HG03432 (cell line): ENCODE results near the gene ARF1.
A peak's percentile ranks its signal among the peaks of the same experiment; 100 is the strongest.
"Not testable (repeated sequence)": the region's sequence is repeated elsewhere in the genome, so short reads cannot be mapped to it uniquely, and the experiment has no call there.

ENCODE experiments used
- ATAC-seq: cut with Tn5 transposase; IDR thresholded peaks from one replicate; pipeline ENCODE4 v1.9.1; 2021; ENCODE audit warnings: mild to moderate bottlenecking, moderate library complexity; ENCODE audit not compliant: unreplicated experiment

The ARF1 gene

GRCh38 chr1:228100822-228101613 lies 18.5 kb downstream of the ARF1 start:
- no peak for ATAC-seq

GRCh38 chr1:228101614-228101993 lies 19.1 kb downstream of the ARF1 start:
- ATAC-seq, result no peak

DNA sequence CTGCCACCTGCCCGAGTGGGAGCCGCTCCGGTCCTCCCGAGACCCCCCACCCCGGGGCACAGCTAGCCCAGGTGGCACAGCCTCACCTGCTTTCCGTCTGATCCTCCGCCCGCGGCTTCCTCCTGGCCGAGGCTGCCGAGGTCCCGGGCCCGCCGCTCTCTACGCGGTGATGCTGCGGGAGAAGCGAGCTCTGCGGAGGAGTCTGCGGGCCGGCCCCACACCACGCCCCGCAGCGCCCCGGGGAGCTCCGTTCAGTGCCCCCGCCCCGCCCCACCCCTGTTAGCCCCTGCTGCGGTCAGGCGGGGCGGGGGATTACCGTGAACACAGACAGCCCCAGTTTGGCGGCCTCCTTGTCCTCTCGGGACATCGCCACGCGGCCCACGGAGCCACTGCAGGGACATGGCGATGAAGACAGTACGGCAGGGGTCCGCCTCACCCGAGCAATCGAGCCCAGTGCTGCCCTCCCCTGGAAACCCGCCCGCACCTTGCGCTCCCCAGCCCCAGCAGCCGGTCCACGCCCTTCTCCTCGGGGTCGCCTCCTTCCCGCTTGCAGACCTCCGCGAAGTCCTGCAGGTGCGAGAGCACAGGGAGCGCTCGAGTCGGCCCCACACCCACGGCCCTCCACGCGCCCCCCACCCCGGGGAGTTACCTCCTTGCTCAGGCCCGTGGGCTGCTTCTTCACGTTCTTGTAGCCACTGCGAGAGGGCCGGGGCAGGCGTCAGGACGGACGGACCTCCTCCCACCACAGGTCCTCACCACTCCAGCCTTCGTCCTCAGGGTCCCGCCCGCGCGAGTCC lies 19.7 kb downstream of the ARF1 start:
- ATAC-seq, result peak; percentile 18

DNA sequence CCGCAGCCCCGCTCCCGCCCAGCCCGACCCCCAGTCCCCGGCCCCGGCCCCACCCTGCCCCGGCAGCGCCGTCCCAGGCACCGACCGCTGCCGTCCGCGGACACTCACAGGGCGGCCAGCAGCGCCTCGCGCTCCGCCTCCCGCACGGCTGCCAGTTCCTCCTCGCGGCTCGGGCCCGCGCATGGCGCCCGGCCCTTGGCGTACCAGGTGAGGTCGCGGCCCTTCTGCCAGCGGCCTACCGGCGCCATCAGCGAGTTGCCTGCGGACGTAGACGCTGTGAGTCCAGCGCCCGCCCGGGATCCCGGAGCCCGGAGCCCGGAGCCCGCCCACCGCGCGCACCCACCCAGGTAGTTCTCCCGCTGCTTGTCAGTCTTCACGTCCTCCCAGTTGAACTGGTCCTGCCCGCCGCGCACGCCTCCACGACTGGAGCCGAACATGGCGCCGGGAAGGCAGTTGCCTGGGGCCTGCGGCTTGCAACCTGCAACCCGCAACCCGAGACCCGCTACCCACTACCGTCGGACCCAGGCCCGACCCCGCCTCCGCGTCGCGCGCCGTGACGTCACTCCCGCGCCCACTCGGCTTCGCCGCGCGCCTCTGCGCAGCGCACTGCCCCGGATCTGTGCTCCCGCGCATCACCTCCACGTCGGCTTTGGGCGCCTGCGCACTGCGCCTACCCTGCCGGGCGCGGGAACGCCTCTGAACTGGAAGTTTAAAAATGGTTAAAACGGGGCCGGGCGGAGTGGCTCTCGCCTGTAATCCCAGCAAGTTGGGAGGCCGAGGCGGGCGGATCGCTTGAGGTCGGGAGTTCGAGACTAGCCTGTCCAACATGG lies 20.5 kb downstream of the ARF1 start, which contains the start of gene C1orf35:
Gene C1orf35 (minus strand): TSS at position 535 of the 830 bp plus-strand sequence. CDS start 98 bp downstream, at position 437.
- ATAC-seq, result peak; percentile 81

- no peak for ATAC-seq
These were observed 22.2 kb downstream of the ARF1 start for GRCh38 chr1:228104526-228105269.

DNA sequence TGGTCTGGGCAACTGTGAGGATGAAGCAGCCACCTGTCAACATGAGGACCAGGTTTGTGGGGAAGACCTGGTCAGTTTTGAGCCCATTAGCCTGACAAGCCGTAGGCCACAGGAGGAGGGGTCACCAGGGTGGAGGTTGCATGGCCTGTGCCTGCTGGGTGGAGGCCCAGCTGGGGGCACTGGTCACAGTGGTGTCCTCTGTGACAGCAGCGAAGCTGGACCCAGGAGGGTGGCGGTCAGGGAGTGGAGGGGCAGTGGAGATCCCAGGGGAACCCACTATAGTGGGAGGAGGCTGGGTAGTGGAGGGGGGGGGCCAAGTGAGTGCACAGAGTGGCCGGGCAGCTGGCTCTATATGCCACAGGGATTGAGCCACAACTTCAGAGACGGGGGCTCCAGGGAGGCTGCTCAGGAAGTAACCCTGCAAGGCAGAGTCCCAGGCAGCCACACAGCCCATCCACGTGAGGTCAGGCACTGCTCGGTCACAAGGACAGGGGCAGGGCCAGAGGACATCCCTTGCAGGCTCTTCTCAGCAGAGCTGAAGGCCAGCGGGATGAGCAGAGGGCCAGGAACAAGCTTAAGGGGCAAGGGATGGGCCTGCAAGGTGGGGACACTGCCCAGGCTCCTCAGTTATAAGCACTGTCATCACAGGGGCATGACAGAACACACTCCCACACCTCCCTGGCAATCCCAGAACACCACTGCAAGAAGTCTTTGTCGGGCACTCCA lies 22.9 kb downstream of the ARF1 start:
- no peak for ATAC-seq

- ATAC-seq, result no peak
These were observed 23.7 kb downstream of the ARF1 start for GRCh38 chr1:228105996-228106799.

DNA sequence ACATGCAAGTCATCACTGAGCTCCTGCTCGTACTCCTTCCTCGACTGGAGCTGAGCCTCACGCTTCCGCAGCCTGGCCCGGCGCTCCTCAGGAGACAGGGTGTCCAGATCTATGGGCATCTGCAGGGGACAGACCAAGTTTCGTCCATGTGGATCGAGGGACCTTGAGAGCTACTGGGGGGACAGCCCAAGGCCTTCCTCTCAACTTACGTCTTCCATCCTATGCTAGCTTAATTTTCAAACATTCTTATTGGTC lies 24.2 kb downstream of the ARF1 start:
- ATAC-seq, result no peak

DNA sequence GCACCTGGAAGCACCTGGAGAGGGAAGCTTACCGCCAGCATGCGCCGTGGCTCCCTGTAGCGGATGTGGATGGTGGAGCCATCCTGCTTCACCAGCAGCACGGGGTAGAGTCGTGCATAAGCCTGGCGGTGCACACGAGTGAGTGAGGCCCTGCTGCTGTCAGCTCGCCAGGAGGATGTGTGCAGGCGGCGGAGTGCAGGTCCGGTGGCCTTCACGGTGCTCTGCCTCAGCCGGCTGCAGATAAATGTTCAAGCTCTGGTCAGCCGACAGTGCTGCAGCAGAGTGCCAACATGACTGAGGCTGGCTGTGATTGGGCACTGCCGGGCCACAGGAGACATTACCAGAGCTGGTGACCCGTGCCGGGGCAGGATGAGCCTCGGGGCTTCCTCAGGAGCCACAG lies 25.1 kb downstream of the ARF1 start:
- ATAC-seq, result no peak

DNA sequence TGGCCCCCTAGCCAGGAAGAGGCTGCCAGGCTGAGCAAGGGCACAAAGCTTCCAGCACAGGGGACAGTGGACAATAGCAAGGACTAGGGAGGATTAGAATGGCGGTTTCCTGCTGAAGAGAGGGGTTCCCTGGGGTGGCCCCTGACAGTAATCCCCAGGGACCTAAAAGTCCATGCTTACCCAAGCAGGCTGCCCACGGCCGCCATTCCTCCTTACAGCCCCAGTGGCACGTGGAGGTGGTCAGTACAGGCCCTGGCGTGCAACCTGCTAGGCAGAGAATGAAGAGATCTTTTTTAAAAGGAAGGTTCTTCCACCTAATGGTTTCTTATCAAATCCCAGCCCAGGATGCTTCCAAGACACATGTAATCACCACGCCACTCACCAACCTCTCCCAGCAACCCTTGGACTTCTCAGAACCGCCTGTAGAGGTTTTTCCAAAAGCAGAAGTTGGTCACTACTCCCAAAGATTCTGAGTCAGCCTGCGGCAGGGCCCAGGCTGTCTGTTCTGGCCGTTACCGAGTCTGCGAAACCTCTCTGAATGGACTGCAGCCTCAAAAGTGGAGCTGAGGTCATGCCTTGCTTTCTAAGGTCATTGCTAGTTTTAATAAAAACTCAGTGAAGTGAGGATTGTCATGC lies 25.7 kb downstream of the ARF1 start:
- no peak for ATAC-seq

- no peak for ATAC-seq
These were observed 26.2 kb downstream of the ARF1 start for GRCh38 chr1:228108742-228109072.

DNA sequence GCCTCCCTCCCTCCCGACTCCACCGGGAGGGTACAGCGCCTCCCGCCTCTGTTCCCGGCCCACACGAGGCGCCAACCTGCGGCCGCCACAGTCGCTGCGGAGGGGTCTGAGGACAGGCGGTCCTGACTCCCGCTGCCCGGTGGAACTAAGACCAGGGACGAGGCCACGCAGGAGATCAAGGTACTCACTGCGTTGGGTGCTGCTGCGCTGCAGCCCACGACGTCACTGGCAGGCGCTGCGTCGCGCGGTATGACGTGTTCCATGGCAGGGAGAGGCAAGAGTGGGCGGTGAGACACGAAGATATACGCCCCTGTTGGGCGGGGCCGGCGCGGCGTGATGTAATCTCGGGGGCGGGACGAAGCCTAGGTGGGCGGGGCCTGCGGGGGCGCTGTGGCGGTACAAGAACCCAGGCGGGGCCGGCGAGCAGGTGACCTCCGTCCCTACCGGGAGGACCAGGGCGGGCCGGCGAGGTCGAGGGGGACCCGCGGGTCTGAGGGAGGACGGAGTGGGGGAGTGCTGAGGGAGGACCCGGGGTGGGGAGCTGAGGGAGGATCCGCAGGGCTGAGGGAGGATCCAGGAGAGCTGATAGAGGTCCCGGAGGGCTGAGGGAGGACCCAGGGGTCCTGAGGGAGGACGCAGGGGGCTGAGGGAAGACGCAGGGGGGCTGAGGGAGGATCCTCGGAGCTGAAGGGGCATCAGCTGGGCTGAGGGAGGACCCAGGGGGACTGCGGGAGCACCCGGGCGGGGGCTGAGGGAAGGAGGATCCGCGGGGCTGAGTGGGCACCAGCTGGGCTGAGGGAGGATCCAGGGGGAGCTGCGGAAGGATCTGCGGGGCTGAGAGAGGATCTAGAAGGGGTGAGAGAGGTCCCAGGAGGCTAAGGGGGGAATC lies 26.8 kb downstream of the ARF1 start, which contains the start of gene MRPL55:
Gene MRPL55 (minus strand): TSS at position 227 of the 889 bp plus-strand sequence. CDS start 1,039 bp downstream, outside the sequence.
- peak; percentile 91 for ATAC-seq

DNA sequence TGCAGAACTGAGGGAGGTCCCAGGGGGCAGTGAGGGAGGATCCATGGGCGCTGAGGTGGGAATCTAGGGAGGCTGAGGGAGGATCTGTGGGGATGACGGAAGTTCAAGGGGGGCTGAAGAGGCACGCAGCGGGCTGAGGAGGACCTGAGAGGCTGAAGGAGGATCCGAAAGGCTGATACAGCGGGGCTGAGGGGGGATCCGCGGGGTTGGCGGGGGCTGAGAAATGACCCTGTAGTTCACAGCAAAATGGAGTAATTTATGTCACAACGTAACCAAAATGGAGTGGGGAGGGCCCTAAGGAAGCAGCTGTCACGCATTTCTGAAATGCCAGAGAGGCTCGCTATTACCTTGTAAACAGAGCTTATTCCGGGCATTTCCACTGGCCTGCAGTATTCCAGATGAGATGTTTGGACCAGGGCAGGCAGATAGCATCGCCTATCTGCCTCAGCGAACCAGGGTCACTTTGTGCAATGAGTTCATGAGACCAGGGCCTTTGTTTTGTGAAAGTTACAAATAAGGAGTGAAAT lies 27.5 kb downstream of the ARF1 start:
- ATAC-seq, result no peak

- no peak for ATAC-seq
These were observed 28.0 kb downstream of the ARF1 start for GRCh38 chr1:228110556-228110955.

- not testable (repeated sequence) for ATAC-seq
These were observed 28.8 kb downstream of the ARF1 start for GRCh38 chr1:228111315-228111714.

DNA sequence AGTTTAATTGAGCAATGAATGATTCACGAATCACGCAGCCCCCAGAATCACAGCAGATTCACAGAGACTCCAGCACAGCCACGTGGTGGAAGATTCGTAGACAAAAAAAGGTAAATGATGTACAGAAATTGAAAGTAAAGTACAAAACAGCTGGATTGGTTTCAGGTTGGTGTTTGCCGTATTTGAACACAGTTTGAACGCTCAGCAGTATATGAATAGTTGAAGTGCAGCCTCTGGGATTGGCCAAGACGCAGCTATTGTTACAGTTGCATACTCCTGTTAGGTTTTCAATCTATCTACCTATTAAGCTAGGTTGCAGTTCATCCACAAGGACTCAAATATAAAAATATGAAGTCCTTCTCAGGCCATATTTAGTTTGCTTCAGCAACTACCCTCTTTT lies 29.7 kb downstream of the ARF1 start:
- no peak for ATAC-seq

DNA sequence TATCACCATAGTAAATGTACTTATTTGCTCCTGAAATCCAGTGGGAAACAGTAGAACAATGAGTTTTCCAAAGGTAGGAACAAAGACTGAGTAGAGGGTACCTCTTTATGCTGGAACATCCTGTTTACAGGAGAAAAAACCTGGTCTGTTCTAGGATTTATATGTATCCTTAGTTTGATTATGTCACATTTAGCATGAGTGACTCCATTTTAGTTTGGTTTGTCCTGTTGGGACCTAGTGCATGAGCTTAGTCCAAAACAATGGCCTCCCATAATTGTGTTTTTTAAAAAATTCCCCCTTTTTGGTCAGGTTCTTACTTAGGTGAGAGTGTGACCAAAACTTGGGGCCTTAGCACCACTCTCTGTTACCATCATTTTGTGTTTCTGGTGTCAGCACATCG lies 30.1 kb downstream of the ARF1 start:
- ATAC-seq, result no peak

DNA sequence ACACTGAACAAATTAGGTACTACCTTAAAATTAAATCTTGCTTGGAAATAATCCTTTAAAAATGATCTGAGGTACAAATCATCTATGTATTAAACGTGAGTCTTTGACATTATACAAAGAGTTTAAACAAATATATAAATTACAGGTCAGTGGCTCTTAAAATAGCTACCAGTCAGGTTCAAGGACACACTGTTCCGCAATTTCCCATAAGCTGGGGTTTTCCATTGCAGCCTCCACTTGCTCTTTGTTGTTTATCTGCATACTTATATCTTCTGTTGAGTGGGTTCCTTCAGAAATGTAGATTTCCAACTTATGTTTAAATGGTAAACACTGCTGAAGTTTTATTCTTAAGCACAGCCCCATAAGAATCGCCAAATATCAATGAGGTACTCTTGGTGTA lies 32.3 kb downstream of the ARF1 start:
- ATAC-seq, result no peak
